Activated CD4-positive, alpha-beta T cell treated with anti-CD3 and anti-CD28 coated beads for 36 hours (primary cell): ENCODE measurements around the gene MCAM. TPM values are rescaled to one million over a fixed set of nuclear protein-coding genes. Genes with fewer than 3 reads are reported as not detected.
A peak's percentile ranks its signal among the peaks of the same experiment; 100 is the strongest.

Experiments
- ATAC-seq: fragments of 200-7000 bp; cut with Tn5 transposase; one replicate; pipeline ENCODE4 v1.10.0; 2021; ENCODE audit warnings: mild to moderate bottlenecking, moderate library complexity
- CTCF ChIA-PET: fragments of 350-600 bp; sonication (Branson Sonifier 250); formaldehyde crosslinking; loops from one replicate; lab custom pipeline; 2021; ENCODE audit warnings: antibody characterized with exemption; lab: Charles Lee
- POLR2A ChIA-PET: fragments of 350-600 bp; sonication (Branson Sonifier 250); formaldehyde crosslinking; loops from one replicate; lab custom pipeline; 2021; ENCODE audit warnings: antibody characterized with exemption, inconsistent platforms; lab: Charles Lee
- DNase-seq: peaks from one replicate; pipeline ENCODE4 v3.0.0-alpha.2; 2020
- H3K27ac Mint-ChIP-seq: one replicate; pipeline ENCODE4 v1.8.0; 2021; ENCODE audit warnings: mixed read lengths
- H3K27me3 Mint-ChIP-seq: one replicate; pipeline ENCODE4 v1.8.0; 2021; ENCODE audit warnings: mixed read lengths
- H3K36me3 Mint-ChIP-seq: one replicate; pipeline ENCODE4 v1.8.0; 2021; ENCODE audit warnings: low read depth, mixed read lengths
- H3K4me1 Mint-ChIP-seq: one replicate; pipeline ENCODE4 v1.8.0; 2021; ENCODE audit warnings: mixed read lengths
- H3K4me3 Mint-ChIP-seq: one replicate; pipeline ENCODE4 v1.8.0; 2021; ENCODE audit warnings: mild to moderate bottlenecking, moderate library complexity, mixed read lengths
- H3K9me3 Mint-ChIP-seq: one replicate; pipeline ENCODE4 v1.8.0; 2021; ENCODE audit warnings: low read depth, mixed read lengths
- intact Hi-C, 2 experiments: fragments of 100-400 bp; cut with DNase I in 1 of 2; cut with micrococcal nuclease in 1 of 2; formaldehyde crosslinking; loops; one replicate each; pipeline versions ENCODE4 v1.14.2 to v1.15.1; 2022 to 2024; cut with DNase I, micrococcal nuclease
- total RNA-seq, 2 experiments: library from RNA; stranded (reverse); gene quantifications; one replicate each; pipeline ENCODE4 v1.2.3, GENCODE V29; 2021

MCAM gene, protein sequence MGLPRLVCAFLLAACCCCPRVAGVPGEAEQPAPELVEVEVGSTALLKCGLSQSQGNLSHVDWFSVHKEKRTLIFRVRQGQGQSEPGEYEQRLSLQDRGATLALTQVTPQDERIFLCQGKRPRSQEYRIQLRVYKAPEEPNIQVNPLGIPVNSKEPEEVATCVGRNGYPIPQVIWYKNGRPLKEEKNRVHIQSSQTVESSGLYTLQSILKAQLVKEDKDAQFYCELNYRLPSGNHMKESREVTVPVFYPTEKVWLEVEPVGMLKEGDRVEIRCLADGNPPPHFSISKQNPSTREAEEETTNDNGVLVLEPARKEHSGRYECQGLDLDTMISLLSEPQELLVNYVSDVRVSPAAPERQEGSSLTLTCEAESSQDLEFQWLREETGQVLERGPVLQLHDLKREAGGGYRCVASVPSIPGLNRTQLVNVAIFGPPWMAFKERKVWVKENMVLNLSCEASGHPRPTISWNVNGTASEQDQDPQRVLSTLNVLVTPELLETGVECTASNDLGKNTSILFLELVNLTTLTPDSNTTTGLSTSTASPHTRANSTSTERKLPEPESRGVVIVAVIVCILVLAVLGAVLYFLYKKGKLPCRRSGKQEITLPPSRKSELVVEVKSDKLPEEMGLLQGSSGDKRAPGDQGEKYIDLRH
- 1 to 10 TPM; 6.8 to 6.9 TPM for total RNA-seq

GRCh38 chr11:119316729-119317591 is at the start of gene MCAM:
MCAM (minus strand) TSS chr11:119317130; CDS start chr11:119317101, 29 bp downstream.
- H3K36me3 Mint-ChIP-seq, result no peaks in the 10 kb centered on the region
- ChIA-PET POLR2A (no interaction called here), CTCF (interaction anchor here (0.9 to 2.4 kb wide), 2 partner anchors 20 to 22 kb away, joined by 3 to 8 read pairs; no protein-coding TSS in a partner anchor)

DNA sequence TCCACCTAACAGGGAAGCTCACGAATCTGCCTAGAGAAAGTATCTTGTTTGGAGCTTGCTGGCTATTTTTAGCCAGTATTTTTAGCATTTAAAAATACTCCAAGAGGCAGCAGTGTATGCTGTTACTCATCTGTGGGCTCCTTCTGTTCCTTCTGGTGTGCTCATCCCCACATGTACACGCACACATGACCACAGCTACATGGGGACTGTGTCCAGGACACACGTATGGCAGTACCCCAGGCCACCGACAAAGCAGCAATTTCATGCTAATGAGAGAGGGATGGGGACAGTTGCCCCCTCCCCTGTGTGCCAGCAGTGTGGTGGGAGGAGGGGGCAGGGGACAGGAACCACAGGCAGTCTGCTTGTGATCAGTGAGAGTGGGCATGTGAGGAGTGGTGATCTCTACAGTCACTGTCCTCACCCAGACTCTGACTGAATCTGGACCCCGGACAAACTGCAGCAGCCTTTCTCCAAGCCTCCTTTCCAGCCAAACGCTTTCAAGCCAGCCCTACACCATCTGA is 48.2 kb upstream of the MCAM start:
- POLR2A ChIA-PET, result no interaction called here
- Mint-ChIP-seq H3K9me3 (no peaks in the 10 kb centered on the region), H3K27ac (no peak overlapping the region), H3K4me3 (no peak overlapping the region), H3K27me3 (peaks cover 40% of the 10 kb centered on the region), H3K36me3 (no peaks in the 10 kb centered on the region), H3K4me1 (peaks cover 21% of the 10 kb centered on the region)
- intact Hi-C loops, result no loop called here
- ATAC-seq (no peak), DNase-seq (no peak)
- CTCF ChIA-PET, result interaction anchor here (0.7 to 1.6 kb wide), 4 partner anchors 9 to 110 kb away, joined by 5 to 12 read pairs (median 8); no protein-coding TSS in a partner anchor

More at GRCh38 chr11:119316729-119317591, at the start of gene MCAM:
- no peak within 1 kb of the TSS for H3K27ac Mint-ChIP-seq
- H3K4me1 Mint-ChIP-seq, result peaks cover 23% of the 10 kb centered on the region
- H3K9me3 Mint-ChIP-seq, result no peaks in the 10 kb centered on the region
- ATAC-seq (no peak), DNase-seq (peak; percentile 43)
- intact Hi-C loops, result no loop called here
- H3K27me3 Mint-ChIP-seq, result peaks cover 8% of the 10 kb centered on the region
- peak within 1 kb of the TSS; percentile 65 for H3K4me3 Mint-ChIP-seq

GRCh38 chr11:119363851-119364590 is 47.1 kb upstream of the MCAM start:
- H3K9me3 Mint-ChIP-seq, result no peaks in the 10 kb centered on the region
- CTCF ChIA-PET, result interaction anchor here (0.8 to 1.6 kb wide), 5 partner anchors 11 to 117 kb away, joined by 3 to 12 read pairs (median 7); no protein-coding TSS in a partner anchor
- H3K36me3 Mint-ChIP-seq, result no peaks in the 10 kb centered on the region
- H3K4me1 Mint-ChIP-seq, result peaks cover 26% of the 10 kb centered on the region
- POLR2A ChIA-PET, result no interaction called here
- intact Hi-C loops, result no loop called here
- peak; percentile 74 for DNase-seq
- ATAC-seq, result peak; percentile 49
- peak overlapping the region; percentile 37 for H3K4me3 Mint-ChIP-seq
- H3K27me3 Mint-ChIP-seq, result peaks cover 38% of the 10 kb centered on the region
- H3K27ac Mint-ChIP-seq, result no peak overlapping the region

- Mint-ChIP-seq H3K27ac (no peak overlapping the region), H3K9me3 (no peaks in the 10 kb centered on the region), H3K36me3 (no peaks in the 10 kb centered on the region), H3K27me3 (peaks cover 36% of the 10 kb centered on the region), H3K4me3 (no peak overlapping the region), H3K4me1 (peaks cover 26% of the 10 kb centered on the region)
- ATAC-seq, result no peak
- intact Hi-C loops, result no loop called here
- no peak for DNase-seq
- POLR2A ChIA-PET, result no interaction called here
- CTCF ChIA-PET, result interaction anchor here (0.8 to 2.9 kb wide), 6 partner anchors 10 to 73 kb away, joined by 3 to 15 read pairs (median 6); no protein-coding TSS in a partner anchor
Observed at GRCh38 chr11:119363081-119363850, 46.3 kb upstream of the MCAM start.

DNA sequence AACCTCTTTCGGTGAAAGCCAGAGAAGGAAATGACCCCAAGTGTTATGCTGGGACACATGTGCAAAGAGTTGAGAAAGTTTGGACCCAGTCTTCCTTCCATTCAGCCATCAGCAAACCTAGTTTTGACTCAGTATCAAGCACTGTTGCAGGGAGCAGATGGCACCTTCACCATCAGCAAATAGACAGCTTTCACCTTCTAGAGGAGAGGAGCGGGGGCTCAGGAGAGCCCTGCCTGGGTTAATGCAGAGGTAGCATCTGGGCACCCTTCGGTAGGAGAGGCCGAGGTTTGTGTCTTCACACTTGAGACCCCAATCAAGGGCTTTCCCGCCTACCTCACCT is 45.8 kb upstream of the MCAM start:
- POLR2A ChIA-PET, result no interaction called here
- Mint-ChIP-seq H3K4me1 (peaks cover 26% of the 10 kb centered on the region), H3K9me3 (no peaks in the 10 kb centered on the region), H3K27me3 (peaks cover 38% of the 10 kb centered on the region), H3K36me3 (no peaks in the 10 kb centered on the region), H3K27ac (no peak overlapping the region), H3K4me3 (no peak overlapping the region)
- ATAC-seq (no peak), DNase-seq (no peak)
- CTCF ChIA-PET, result interaction anchor here (0.7 to 2.9 kb wide), 10 partner anchors 8 to 74 kb away, joined by 3 to 15 read pairs (median 6); no protein-coding TSS in a partner anchor
- intact Hi-C loops, result no loop called here

GRCh38 chr11:119361941-119362725 is 45.2 kb upstream of the MCAM start:
- ChIA-PET CTCF (interaction anchor here (0.6 to 2.9 kb wide), 17 partner anchors 8 to 367 kb away, joined by 3 to 21 read pairs (median 4); partner anchors contain the start of genes CBL, NECTIN1 and USP2), POLR2A (interaction anchor here (0.5 to 0.6 kb wide), 2 partner anchors 28 to 112 kb away, joined by 3 read pairs; partner anchors contain the start of gene RNF26)
- no peaks in the 10 kb centered on the region for H3K36me3 Mint-ChIP-seq
- peaks cover 40% of the 10 kb centered on the region for H3K27me3 Mint-ChIP-seq
- ATAC-seq (no peak), DNase-seq (no peak)
- intact Hi-C loops, result loop anchor here in 1 of 2 experiments (1.0 kb wide), 1 partner anchor 19 kb away; the partner anchor contains the start of gene USP2
- H3K9me3 Mint-ChIP-seq, result no peaks in the 10 kb centered on the region
- peaks cover 26% of the 10 kb centered on the region for H3K4me1 Mint-ChIP-seq
- H3K27ac Mint-ChIP-seq, result no peak overlapping the region
- H3K4me3 Mint-ChIP-seq, result no peak overlapping the region

DNA sequence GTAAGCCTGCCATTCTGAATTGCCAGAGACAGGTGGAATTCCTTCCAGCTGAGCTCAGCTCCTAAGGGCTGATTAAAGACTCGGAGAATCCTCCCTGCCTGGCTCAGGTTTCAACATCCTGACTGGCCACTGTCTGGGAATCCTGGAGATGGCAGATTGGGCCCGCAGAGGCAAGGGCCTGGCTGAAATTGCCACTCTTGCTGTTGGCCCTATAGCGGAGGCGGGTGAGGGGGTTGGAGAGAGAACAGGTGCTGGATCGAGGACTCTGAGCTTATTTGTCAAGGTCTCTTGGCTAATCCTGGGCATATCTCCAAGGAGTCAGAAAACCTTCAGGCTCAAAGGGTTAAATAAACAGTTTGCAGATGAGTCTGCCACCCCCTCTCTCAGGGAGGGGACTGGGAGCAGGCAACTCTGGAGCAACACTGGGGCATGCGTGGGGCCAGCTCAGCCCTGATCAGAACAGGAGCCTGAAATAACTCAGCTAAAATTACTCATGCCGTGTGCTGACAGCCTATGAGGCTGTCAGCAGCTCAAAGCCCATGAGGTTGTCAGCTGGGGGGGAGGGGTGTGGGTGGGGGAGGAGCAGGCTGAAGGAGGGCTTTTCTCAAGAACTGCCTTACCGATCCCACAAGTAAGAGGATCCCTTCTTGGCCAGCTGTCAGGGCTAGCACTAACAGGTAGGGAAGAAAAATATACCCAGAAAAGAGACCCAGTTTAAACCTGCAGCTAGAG is 44.3 kb upstream of the MCAM start:
- Mint-ChIP-seq H3K9me3 (no peaks in the 10 kb centered on the region), H3K4me3 (no peak overlapping the region), H3K36me3 (no peaks in the 10 kb centered on the region), H3K4me1 (peaks cover 29% of the 10 kb centered on the region), H3K27me3 (peaks cover 35% of the 10 kb centered on the region), H3K27ac (peak overlapping the region; percentile 13)
- intact Hi-C loops, result loop anchor here in 1 of 2 experiments (1.0 kb wide), 1 partner anchor 20 kb away; the partner anchor contains the start of gene USP2
- CTCF ChIA-PET, result interaction anchor here (1.0 to 2.9 kb wide), 11 partner anchors 9 to 121 kb away, joined by 3 to 21 read pairs (median 8); partner anchors contain the start of gene USP2
- POLR2A ChIA-PET, result interaction anchor here (0.5 to 0.6 kb wide), 3 partner anchors 27 to 113 kb away, joined by 3 read pairs; partner anchors contain the start of gene RNF26
- ATAC-seq (peak; percentile 94), DNase-seq (peak; percentile 87)

DNA sequence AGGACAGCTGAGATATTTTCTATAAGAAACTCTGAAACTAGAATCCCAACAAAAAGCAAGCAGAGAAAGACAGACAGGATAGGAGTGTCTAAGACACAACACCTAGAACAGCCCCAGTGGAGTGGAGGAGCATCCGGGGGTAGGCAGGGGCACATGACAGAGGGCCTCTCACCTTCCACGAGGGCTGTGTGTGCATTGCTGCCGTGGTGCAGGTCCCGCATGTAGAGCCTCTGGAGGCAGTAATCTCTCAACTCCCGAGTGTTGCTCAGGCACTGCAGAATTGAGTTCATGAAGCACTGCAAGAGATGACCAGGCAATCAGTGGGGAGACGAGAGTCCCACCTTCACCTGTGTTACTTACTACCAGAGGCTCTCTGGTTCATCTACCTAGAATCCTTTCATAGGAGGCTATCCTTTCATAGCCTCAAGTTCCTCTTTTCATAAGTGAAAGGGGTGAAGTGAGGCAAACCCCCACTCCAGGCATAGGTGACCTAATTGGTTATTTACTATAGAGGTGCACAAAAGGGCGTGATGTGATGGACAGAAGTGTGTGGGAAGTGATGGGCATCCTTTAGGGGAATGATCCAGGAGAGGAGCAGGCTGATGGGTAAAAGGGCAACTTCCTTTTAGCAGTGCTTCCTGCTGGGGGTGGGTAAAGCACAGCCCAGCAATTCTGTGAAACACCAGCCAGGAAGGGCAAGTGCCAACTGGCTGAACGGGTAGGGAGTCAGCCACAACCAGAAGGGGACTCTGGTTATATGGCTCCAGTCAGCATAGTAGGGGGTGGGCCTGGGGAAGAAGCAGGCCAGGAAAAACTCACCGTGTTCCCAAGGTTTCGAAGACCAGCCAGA is 42.7 kb upstream of the MCAM start:
- DNase-seq (no peak), ATAC-seq (no peak)
- peak overlapping the region; percentile 13 for H3K27ac Mint-ChIP-seq
- no peaks in the 10 kb centered on the region for H3K36me3 Mint-ChIP-seq
- H3K9me3 Mint-ChIP-seq, result no peaks in the 10 kb centered on the region
- H3K4me3 Mint-ChIP-seq, result no peak overlapping the region
- peaks cover 32% of the 10 kb centered on the region for H3K27me3 Mint-ChIP-seq
- CTCF ChIA-PET, result interaction anchor here (0.5 to 4.8 kb wide), 5 partner anchors 10 to 183 kb away, joined by 3 to 153 read pairs (median 13); partner anchors contain the start of gene USP2
- peaks cover 32% of the 10 kb centered on the region for H3K4me1 Mint-ChIP-seq
- intact Hi-C loops, result no loop called here
- POLR2A ChIA-PET, result no interaction called here
